Measurements from ENCODE around the gene QSOX2.

QSOX2 gene

DNA sequence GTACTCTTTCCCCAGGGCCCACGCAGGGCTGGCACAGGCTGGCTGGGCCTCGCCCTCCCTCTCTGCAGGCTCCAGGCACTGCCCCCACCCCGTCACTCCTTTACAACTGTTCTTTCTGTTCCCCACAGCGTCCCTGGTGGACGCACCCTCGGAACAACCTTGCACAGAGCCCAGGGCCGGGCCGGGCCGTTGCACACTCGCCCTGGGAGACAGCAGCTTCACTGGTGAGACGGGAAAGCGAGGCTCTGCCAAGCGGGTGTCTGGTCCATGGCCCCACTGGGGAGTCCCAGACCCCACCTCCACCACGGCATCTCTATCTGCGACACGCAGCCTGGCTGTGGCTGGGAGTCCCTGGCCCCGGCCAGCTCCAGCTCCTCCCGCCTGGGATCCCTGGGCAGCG, 18.4 kb upstream of the QSOX2 start:
- Mint-ChIP-seq H3K4me3 (no peak overlapping the region), H3K4me1 (ENCODE audit: low read depth) (peaks cover 9% of the 10 kb centered on the region), H3K36me3 (ENCODE audit: low read depth) (no peaks in the 10 kb centered on the region), H3K9me3 (no peaks in the 10 kb centered on the region), H3K27ac (no peak overlapping the region), H3K27me3 (ENCODE audit: low read depth) (peaks cover 7% of the 10 kb centered on the region)
- DNase-seq (ENCODE audit: low spot score): no peak

- Mint-ChIP-seq H3K4me1 (ENCODE audit: low read depth) (peaks cover 9% of the 10 kb centered on the region), H3K9me3 (no peaks in the 10 kb centered on the region), H3K27me3 (ENCODE audit: low read depth) (no peaks in the 10 kb centered on the region), H3K4me3 (no peak overlapping the region), H3K27ac (no peak overlapping the region), H3K36me3 (ENCODE audit: low read depth) (no peaks in the 10 kb centered on the region)
- DNase-seq (ENCODE audit: low spot score): no peak
Observed at GRCh38 chr9:136262671-136263178, 17.1 kb upstream of the QSOX2 start.

DNA sequence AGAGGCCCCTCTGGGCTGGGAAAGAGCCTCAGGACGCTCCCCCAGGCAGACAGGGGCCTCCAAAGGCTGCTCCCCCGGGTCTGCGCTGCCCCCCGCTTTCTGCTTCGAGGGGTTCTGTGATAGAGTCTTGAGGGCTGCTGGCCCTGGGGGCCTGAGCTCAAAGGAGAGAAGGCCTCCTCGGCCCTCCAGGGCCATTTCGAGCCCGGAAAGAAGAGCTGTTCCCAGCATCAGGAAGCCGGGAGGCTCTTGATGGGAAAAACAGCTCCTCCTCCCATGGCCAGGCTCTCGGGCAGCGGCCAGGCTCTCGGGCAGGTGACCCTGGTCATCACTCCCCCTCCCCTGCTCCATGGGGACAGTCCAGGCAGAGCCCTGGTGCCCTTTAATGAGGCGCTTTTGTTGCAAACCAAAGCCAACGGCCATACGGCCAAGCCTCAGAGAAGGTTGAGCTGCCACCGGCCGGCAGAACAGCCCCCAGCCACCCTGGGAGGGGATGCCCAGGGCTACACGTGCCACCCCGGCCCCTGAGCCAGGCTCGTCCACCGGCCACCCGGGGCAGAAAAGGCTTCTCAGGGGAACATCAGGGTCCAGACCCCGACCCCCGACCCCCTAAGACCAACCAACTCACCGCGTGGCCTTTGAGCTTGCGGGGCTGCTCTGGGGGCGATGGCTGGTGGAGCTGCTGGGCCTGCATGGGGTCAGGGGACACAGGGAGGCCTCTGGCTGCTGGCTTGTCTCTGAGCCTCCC, 16.2 kb upstream of the QSOX2 start:
- no peaks in the 10 kb centered on the region for H3K36me3 Mint-ChIP-seq (ENCODE audit: low read depth)
- no peak overlapping the region for H3K27ac Mint-ChIP-seq
- H3K4me1 Mint-ChIP-seq (ENCODE audit: low read depth): peaks cover 3% of the 10 kb centered on the region
- no peak for DNase-seq (ENCODE audit: low spot score)
- no peaks in the 10 kb centered on the region for H3K9me3 Mint-ChIP-seq
- no peak overlapping the region for H3K4me3 Mint-ChIP-seq
- no peaks in the 10 kb centered on the region for H3K27me3 Mint-ChIP-seq (ENCODE audit: low read depth)

GRCh38 chr9:136260936-136261472, 15.4 kb upstream of the QSOX2 start:
- Mint-ChIP-seq H3K4me1 (ENCODE audit: low read depth) (no peaks in the 10 kb centered on the region), H3K27me3 (ENCODE audit: low read depth) (no peaks in the 10 kb centered on the region), H3K36me3 (ENCODE audit: low read depth) (no peaks in the 10 kb centered on the region), H3K4me3 (no peak overlapping the region), H3K9me3 (no peaks in the 10 kb centered on the region), H3K27ac (no peak overlapping the region)
- no peak for DNase-seq (ENCODE audit: low spot score)

DNA sequence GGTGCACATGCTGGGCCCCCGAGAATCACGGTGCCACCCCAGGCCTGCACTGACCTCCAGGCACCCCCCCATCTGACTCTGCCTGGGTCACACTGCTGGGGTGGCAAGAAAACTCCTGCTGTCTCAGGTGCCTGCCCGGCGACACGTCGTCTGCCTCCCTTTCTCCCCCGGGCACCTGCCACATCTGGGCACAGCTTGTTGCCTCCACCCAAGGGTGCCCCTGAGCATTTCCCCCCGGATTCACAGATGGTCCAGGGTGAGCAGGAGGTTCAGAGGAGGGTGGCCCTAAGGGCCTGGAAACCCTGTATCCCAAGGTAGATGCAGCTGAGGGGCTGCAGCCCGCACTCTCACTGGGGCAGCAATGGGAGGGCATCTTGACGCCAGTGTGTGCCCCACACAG, 14.9 kb upstream of the QSOX2 start:
- H3K27me3 Mint-ChIP-seq (ENCODE audit: low read depth): no peaks in the 10 kb centered on the region
- no peak overlapping the region for H3K4me3 Mint-ChIP-seq
- DNase-seq (ENCODE audit: low spot score): no peak
- no peaks in the 10 kb centered on the region for H3K4me1 Mint-ChIP-seq (ENCODE audit: low read depth)
- H3K36me3 Mint-ChIP-seq (ENCODE audit: low read depth): no peaks in the 10 kb centered on the region
- H3K9me3 Mint-ChIP-seq: no peaks in the 10 kb centered on the region
- H3K27ac Mint-ChIP-seq: no peak overlapping the region

DNA sequence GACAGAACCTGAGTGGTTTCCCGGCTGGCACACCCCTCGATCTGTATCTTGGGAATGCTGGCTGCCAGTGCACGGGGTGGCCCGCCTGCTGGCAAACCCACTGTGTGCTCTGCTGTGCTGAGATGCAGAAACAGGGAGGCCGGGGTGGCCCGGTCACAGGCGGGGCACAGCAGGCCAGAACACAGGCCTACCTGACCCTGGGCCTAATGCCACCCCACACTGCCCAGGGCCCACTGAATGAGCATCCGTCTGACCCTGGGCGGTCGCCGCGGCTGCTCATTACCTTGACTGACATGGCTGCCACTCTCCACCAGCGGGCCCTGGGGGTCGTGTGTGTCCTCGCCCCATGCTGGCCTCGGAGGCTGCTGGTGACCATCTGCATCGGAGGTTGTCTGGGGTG, 14.2 kb upstream of the QSOX2 start:
- H3K36me3 Mint-ChIP-seq (ENCODE audit: low read depth): no peaks in the 10 kb centered on the region
- no peaks in the 10 kb centered on the region for H3K9me3 Mint-ChIP-seq
- H3K27ac Mint-ChIP-seq: no peak overlapping the region

GRCh38 chr9:136259517-136259813, 13.9 kb upstream of the QSOX2 start:
- Mint-ChIP-seq H3K27ac (no peak overlapping the region), H3K4me1 (ENCODE audit: low read depth) (no peaks in the 10 kb centered on the region), H3K4me3 (no peak overlapping the region), H3K27me3 (ENCODE audit: low read depth) (no peaks in the 10 kb centered on the region), H3K9me3 (no peaks in the 10 kb centered on the region), H3K36me3 (ENCODE audit: low read depth) (no peaks in the 10 kb centered on the region)
- no peak for DNase-seq (ENCODE audit: low spot score)

More for the DNA sequence above, 14.2 kb upstream of the QSOX2 start:
- DNase-seq (ENCODE audit: low spot score): no peak
- Mint-ChIP-seq H3K4me3 (no peak overlapping the region), H3K27me3 (ENCODE audit: low read depth) (no peaks in the 10 kb centered on the region), H3K4me1 (ENCODE audit: low read depth) (no peaks in the 10 kb centered on the region)

DNA sequence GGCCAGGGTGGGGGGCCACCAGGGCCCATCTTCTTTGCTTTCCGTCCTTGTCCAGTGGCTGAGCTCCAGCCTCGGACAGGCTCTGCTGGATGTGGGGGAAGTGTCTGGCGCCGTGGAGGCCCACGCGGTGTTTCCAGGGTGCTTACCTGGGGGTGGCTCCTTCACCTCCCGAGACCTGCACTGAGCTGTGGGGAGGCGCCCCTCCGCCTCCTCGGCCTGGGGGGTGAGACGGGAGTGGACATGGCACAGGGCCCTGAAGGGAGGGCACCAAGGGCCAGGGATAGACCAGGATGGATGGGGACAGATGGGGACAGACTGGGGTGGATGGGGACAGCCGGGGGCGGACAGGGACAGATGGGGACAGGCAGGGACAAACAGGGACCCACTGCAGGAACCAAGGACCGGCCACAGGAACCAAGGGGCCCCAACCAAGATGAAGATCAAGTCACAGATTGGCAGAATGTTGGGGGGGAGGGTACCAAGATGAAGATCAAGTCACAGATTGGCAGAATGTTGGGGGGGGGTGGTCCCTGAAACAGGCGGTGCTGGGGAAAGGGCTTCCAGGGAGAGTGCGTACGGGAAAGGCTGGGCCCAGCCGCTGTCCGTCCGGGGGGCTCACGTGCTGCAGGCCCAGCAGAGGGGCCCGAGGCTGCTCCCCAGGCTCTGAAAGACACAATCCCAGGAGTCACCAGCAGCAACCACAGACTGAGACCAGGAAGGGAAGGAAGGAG, 13.3 kb upstream of the QSOX2 start:
- Mint-ChIP-seq H3K27ac (no peak overlapping the region), H3K4me3 (no peak overlapping the region), H3K9me3 (no peaks in the 10 kb centered on the region), H3K4me1 (ENCODE audit: low read depth) (no peaks in the 10 kb centered on the region), H3K36me3 (ENCODE audit: low read depth) (no peaks in the 10 kb centered on the region), H3K27me3 (ENCODE audit: low read depth) (no peaks in the 10 kb centered on the region)
- DNase-seq (ENCODE audit: low spot score): no peak

- no peak overlapping the region for H3K27ac Mint-ChIP-seq
- DNase-seq (ENCODE audit: low spot score): no peak
- H3K4me1 Mint-ChIP-seq (ENCODE audit: low read depth): no peaks in the 10 kb centered on the region
- H3K36me3 Mint-ChIP-seq (ENCODE audit: low read depth): no peaks in the 10 kb centered on the region
- no peaks in the 10 kb centered on the region for H3K27me3 Mint-ChIP-seq (ENCODE audit: low read depth)
- H3K4me3 Mint-ChIP-seq: no peak overlapping the region
- H3K9me3 Mint-ChIP-seq: no peaks in the 10 kb centered on the region
Observed at GRCh38 chr9:136258299-136258625, 12.7 kb upstream of the QSOX2 start.

DNA sequence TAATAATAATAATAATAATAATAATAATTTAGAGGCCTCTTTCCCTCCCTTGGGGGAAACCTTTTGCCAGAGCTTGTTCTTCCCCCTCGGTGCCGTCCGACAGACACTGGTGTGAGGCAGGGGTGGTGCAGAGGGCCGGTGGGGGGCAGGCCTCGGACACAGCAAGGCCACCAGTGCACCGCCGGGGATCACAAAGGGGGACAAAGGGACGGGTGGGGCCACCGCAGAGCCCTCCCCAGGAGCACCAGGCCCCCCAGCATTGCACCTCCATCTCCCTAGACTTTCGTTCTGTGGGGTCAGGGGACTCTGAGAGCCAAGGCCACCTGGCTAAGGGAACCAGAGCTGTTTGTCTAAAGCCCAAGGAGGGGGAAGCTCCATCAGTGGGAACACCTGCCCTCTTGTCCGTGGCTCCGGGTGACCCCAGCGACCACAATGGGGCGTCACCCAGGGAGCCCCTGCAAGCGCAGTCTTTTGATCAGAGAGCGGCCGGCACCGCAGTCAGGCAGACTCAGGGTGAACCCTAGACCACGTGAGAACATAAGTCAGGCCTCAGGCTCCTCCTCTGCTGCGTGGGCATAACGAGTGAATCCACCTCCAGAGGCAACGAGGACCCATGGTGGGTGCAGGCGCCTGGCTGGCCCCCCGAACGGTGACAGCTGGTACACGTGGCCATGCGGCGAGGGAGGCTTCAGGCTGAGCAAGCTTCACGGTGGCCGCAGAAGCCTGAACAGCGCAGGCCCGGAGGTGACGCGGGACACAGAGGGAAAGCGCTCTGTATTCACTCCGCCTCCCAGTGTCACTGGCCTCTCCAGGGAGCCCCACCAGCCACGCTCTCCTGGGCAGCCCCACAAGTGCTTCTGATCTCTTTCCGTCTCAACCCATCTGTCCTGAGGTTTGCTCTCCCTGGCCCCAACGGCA, 12.0 kb upstream of the QSOX2 start:
- no peaks in the 10 kb centered on the region for H3K27me3 Mint-ChIP-seq (ENCODE audit: low read depth)
- H3K36me3 Mint-ChIP-seq (ENCODE audit: low read depth): no peaks in the 10 kb centered on the region
- DNase-seq (ENCODE audit: low spot score): no peak
- no peak overlapping the region for H3K4me3 Mint-ChIP-seq
- no peaks in the 10 kb centered on the region for H3K9me3 Mint-ChIP-seq
- H3K4me1 Mint-ChIP-seq (ENCODE audit: low read depth): no peaks in the 10 kb centered on the region
- H3K27ac Mint-ChIP-seq: no peak overlapping the region

DNA sequence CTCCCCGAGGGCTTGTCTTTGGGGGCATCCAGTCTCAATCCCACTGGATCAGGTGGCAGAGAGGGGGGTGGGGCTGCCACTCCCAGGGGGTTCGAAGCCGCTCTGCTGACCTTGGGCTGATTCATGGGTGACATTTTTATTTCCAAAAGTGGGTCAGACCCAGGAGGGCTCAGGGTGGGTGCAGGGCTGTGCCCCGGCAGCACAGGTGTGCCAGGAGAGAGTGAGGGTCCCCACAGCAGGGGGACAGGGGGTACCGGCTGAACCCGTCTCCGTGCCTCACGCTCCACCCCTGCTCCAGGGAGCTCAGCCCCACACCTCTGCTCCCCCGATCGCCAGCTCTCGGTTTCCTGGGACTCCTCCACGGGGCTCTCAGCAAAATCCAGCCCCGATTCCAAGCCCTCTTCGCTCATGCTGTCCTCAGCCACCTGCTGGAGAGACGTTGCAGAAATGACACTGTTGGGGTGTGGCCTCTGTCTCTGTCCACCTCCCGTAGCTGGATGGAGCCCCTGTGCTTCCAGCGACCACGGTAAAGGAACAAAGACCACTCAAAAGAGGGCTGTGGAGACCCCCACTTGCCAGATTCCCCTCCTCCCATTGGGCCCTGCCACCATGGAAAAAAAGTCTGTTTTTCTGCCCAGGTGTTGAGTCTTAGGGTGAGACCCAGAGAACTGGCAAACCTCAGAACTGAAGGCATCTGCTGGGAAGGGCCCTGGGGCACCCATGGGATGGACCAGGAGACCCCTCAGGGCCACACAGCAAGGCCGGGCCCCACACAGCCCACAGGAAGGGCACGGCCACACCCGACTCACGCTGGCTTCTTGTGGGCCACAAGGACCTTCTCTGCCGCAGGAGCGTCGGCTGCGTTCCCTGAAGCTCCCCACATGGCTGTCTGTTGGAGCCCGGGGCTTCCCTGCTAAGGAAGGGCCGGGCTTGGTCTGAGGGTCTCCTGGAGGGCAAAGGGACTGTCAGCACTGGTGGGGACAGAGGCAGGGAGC, 10.6 kb upstream of the QSOX2 start:
- Mint-ChIP-seq H3K4me1 (ENCODE audit: low read depth) (no peaks in the 10 kb centered on the region), H3K27me3 (ENCODE audit: low read depth) (no peaks in the 10 kb centered on the region), H3K4me3 (no peak overlapping the region), H3K36me3 (ENCODE audit: low read depth) (no peaks in the 10 kb centered on the region), H3K9me3 (no peaks in the 10 kb centered on the region), H3K27ac (no peak overlapping the region)
- no peak for DNase-seq (ENCODE audit: low spot score)

DNA sequence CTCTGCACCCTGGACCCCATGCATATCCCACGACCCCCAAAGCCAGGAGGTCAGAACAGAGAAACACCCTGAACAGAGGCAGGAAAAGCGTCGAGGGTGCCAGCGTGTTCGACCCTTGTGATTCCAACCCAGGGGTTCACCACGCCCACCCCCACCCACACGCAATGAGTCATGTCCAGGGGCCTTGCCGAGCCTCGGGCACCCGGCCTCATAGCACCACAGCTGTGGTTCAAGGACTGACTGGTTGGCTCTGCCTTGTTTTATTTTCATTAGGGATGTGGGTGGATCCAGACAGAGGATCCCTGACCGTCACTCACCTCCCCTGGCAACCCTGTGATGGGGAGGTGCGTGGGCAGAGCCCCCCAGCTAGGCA, 9.5 kb upstream of the QSOX2 start:
- Mint-ChIP-seq H3K27ac (no peak overlapping the region), H3K9me3 (no peaks in the 10 kb centered on the region), H3K4me1 (ENCODE audit: low read depth) (no peaks in the 10 kb centered on the region), H3K36me3 (ENCODE audit: low read depth) (no peaks in the 10 kb centered on the region), H3K27me3 (ENCODE audit: low read depth) (no peaks in the 10 kb centered on the region), H3K4me3 (no peak overlapping the region)
- DNase-seq (ENCODE audit: low spot score): no peak

All from T-helper 2 cell treated with Interferon-gamma antibody and Interleukin-4, amounts not matched to agents 5 μg/mL and 100 μg/mL, for 36 hours (primary cell).